Liver (tissue), 3 donors: ENCODE results near the gene GAD2.

Experiments
- HNF4G ChIP-seq: IDR thresholded peaks from 2 replicates; pipeline ENCODE4 v1.6.1; 2016; ENCODE audit warnings: antibody characterized with exemption
- RAD21 ChIP-seq, 2 donors: IDR thresholded peaks; 2 replicates each; pipeline ENCODE4 v1.6.1; 2016; ENCODE audit warnings: antibody characterized with exemption in 2 of 2, mild to moderate bottlenecking in 2 of 2
- REST ChIP-seq: IDR thresholded peaks from 2 replicates; pipeline ENCODE4 v1.6.1; 2016; ENCODE audit warnings: antibody characterized with exemption, mild to moderate bottlenecking
- SP1 ChIP-seq: IDR thresholded peaks from 2 replicates; pipeline ENCODE4 v1.6.1; 2018; ENCODE audit warnings: antibody characterized with exemption, mild to moderate bottlenecking
- TAF1 ChIP-seq: conservative IDR thresholded peaks from 2 replicates; pipeline ENCODE4 v1.6.1; 2016; ENCODE audit warnings: antibody characterized with exemption, mild to moderate bottlenecking
- YY1 ChIP-seq: IDR thresholded peaks from 2 replicates; pipeline ENCODE4 v1.6.1; 2016; ENCODE audit warnings: antibody characterized with exemption, mild to moderate bottlenecking
- ZBTB33 ChIP-seq: IDR thresholded peaks from 2 replicates; pipeline ENCODE4 v1.6.1; 2016; ENCODE audit warnings: antibody characterized with exemption
- TF ChIP-seq, protein P1 (sequence below): fragments of 150-350 bp; IDR thresholded peaks from 2 replicates; pipeline ENCODE4 v1.5.1; 2017; ENCODE audit warnings: improper control_type of control experiment, low read depth, low read length; ENCODE audit not compliant: missing input control
- donor health status: healthy.
- donor health status: healthy.

- TF ChIP-seq, protein P1, sequence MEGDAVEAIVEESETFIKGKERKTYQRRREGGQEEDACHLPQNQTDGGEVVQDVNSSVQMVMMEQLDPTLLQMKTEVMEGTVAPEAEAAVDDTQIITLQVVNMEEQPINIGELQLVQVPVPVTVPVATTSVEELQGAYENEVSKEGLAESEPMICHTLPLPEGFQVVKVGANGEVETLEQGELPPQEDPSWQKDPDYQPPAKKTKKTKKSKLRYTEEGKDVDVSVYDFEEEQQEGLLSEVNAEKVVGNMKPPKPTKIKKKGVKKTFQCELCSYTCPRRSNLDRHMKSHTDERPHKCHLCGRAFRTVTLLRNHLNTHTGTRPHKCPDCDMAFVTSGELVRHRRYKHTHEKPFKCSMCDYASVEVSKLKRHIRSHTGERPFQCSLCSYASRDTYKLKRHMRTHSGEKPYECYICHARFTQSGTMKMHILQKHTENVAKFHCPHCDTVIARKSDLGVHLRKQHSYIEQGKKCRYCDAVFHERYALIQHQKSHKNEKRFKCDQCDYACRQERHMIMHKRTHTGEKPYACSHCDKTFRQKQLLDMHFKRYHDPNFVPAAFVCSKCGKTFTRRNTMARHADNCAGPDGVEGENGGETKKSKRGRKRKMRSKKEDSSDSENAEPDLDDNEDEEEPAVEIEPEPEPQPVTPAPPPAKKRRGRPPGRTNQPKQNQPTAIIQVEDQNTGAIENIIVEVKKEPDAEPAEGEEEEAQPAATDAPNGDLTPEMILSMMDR, result no peak
- TF ChIP-seq HNF4G (no peak), ZBTB33 (no peak), RAD21 (IDR thresholded peaks at IDR 0.05) (no peak), TAF1 (no peak), REST (no peak), SP1 (no peak), YY1 (no peak)
These were observed 125.1 kb downstream of the GAD2 start for GRCh38 chr10:26341701-26342100.
